K562 (cell line): ENCODE data around the gene HADHB. TPM values are rescaled to one million over a fixed set of nuclear protein-coding genes. Genes with fewer than 3 reads are reported as not detected.
A peak's percentile ranks its signal among the peaks of the same experiment; 100 is the strongest.

Experiments used
- ATAC-seq: fragments of 200-7000 bp; cut with Tn5 transposase; 3 replicates; pipeline ENCODE4 v1.9.1; 2020; ENCODE audit warnings: moderate library complexity
- BruUV-seq: library from RNA; stranded (reverse); fragments of 400-500 nt; replicated peaks from 2 replicates; lab custom pipeline; 2021; lab: Mats Ljungman, UMichigan
- CTCF ChIA-PET: fragments of 300-600 bp; formaldehyde crosslinking; extraction: SDS; loops from one replicate; lab custom pipeline; 2021; ENCODE audit warnings: low intra/inter-chr PET ratio; lab: Yijun Ruan, JAX
- POLR2A ChIA-PET: fragments of 300-600, 350-650 bp; sonication (Branson Sonifier 250); formaldehyde crosslinking; extraction: SDS; loops from one replicate; lab custom pipeline; 2021; ENCODE audit warnings: antibody characterized with exemption, inconsistent platforms; lab: Yijun Ruan, JAX
- DNase-seq, 4 experiments: peaks; one replicate each; pipeline versions ENCODE4 v3.0.0 to v3.0.0-alpha.2; 2011 to 2018; ENCODE audit warnings: low spot score in 3 of 4, mixed read lengths in 3 of 4; ENCODE audit errors: extremely low read depth in 1 of 4
- FAIRE-seq: peaks from 2 replicates; lab custom pipeline; 2011; peaks lifted over from hg19 to GRCh38; lab: Jason Lieb, UNC
- H2AFZ ChIP-seq: 2 replicates; pipeline ENCODE4 v1.6.0; 2011; ENCODE audit warnings: low read depth, low read length, control low read depth, inconsistent platforms
- H3K27ac ChIP-seq: fragments of 200-600 bp; 3 replicates; pipeline ENCODE4 v1.8.0; 2011; ENCODE audit warnings: low read depth, mild to moderate bottlenecking, control low read depth, inconsistent platforms, low read length, moderate library complexity, mixed read lengths; ENCODE audit errors: extremely low read depth
- H3K27me3 ChIP-seq, 2 experiments: fragments of 300-600 bp in 1 of 2; 2 replicates in 1 of 2; 3 replicates in 1 of 2; pipeline versions ENCODE4 v1.6.0 to v1.8.0; 2011; ENCODE audit warnings: inconsistent platforms in 2 of 2, low read length in 2 of 2, mild to moderate bottlenecking in 1 of 2, mixed read lengths in 1 of 2, moderate library complexity in 1 of 2; ENCODE audit not compliant: control insufficient read depth in 2 of 2, insufficient read depth in 2 of 2
- H3K36me3 ChIP-seq: fragments of 300-600 bp; 3 replicates; pipeline ENCODE4 v1.8.0; 2011; ENCODE audit warnings: mild to moderate bottlenecking, low read length, inconsistent platforms; ENCODE audit not compliant: control insufficient read depth, insufficient read depth
- H3K4me1 ChIP-seq, 2 experiments: fragments of 200-600 bp in 1 of 2; replicated peaks in 1 of 2; 2 replicates in 1 of 2; 3 replicates in 1 of 2; pipeline versions ENCODE4 v1.5.1 to v1.8.0; 2011; ENCODE audit warnings: inconsistent platforms in 2 of 2, low read length in 2 of 2, mild to moderate bottlenecking in 1 of 2, mixed read lengths in 1 of 2, moderate library complexity in 1 of 2; ENCODE audit not compliant: control insufficient read depth in 2 of 2, insufficient read depth in 2 of 2
- H3K4me2 ChIP-seq: 2 replicates; pipeline ENCODE4 v1.6.1; 2011; ENCODE audit warnings: low read length, control low read depth, inconsistent platforms, mixed read lengths; ENCODE audit not compliant: insufficient read depth
- H3K4me3 ChIP-seq: fragments of 200-600 bp; sonication (generic), shearing (Covaris generic); 2 replicates; pipeline ENCODE4 v1.5.1; 2016; ENCODE audit warnings: control low read depth, inconsistent platforms
- H3K79me2 ChIP-seq: fragments of 200-600 bp; 3 replicates; pipeline ENCODE4 v1.8.0; 2011; ENCODE audit warnings: low read length, inconsistent platforms; ENCODE audit not compliant: control insufficient read depth, insufficient read depth
- H3K9ac ChIP-seq, 2 experiments: 2 replicates each; pipeline versions ENCODE4 v1.6.0 to v1.6.1; 2011; ENCODE audit warnings: low read depth in 2 of 2, low read length in 2 of 2, control low read depth in 1 of 2, inconsistent platforms in 1 of 2, mild to moderate bottlenecking in 1 of 2, mixed read lengths in 1 of 2; ENCODE audit not compliant: insufficient read depth in 1 of 2
- H3K9me1 ChIP-seq: one replicate; pipeline ENCODE4 v1.6.0; 2011; ENCODE audit warnings: inconsistent platforms, mild to moderate bottlenecking, low read length, moderate library complexity; ENCODE audit not compliant: control insufficient read depth, insufficient read depth
- H3K9me3 ChIP-seq: replicated peaks from 2 replicates; pipeline ENCODE4 v1.5.1; 2011; ENCODE audit warnings: low read depth, low read length, inconsistent platforms; ENCODE audit not compliant: control insufficient read depth, insufficient read depth
- H4K20me1 ChIP-seq: replicated peaks from 2 replicates; pipeline ENCODE4 v1.6.1; 2011; ENCODE audit warnings: low read length, inconsistent platforms, mixed read lengths; ENCODE audit not compliant: control insufficient read depth, insufficient read depth
- ATF7 ChIP-seq: fragments of 450-650 bp; IDR thresholded peaks from 2 replicates; pipeline ENCODE4 v1.7.1; 2014; ENCODE audit warnings: mild to moderate bottlenecking, moderate library complexity
- CHD2 ChIP-seq: IDR thresholded peaks from 2 replicates; pipeline ENCODE4 v1.6.1; 2011; ENCODE audit warnings: low read depth, low read length
- ETV1 ChIP-seq: fragments of 450-650 bp; conservative IDR thresholded peaks from 2 replicates; pipeline ENCODE4 v1.6.1; 2016; ENCODE audit warnings: missing genetic modification characterization, control low read depth, low read depth, missing compliant biosample characterization
- GABPA ChIP-seq: fragments of 200-800 bp; sonication (Bioruptor generic); conservative IDR thresholded peaks from 2 replicates; pipeline ENCODE4 v1.6.1; 2016; ENCODE audit warnings: low read depth, missing genetic modification characterization, missing compliant biosample characterization
- GATA2 ChIP-seq: sonication (generic); formaldehyde crosslinking; IDR thresholded peaks from 2 replicates; pipeline ENCODE4 v1.4.0; 2020; ENCODE audit warnings: mild to moderate bottlenecking, missing genetic modification reagents
- HMGN3 ChIP-seq: IDR thresholded peaks from 2 replicates; pipeline ENCODE4 v1.6.1; 2011; ENCODE audit warnings: borderline replicate concordance, low read depth, mild to moderate bottlenecking, mixed read lengths, low read length; ENCODE audit not compliant: insufficient read length; ENCODE audit errors: extremely low read depth
- ILF3 ChIP-seq: fragments of 450-650 bp; IDR thresholded peaks from 2 replicates; pipeline ENCODE4 v1.6.1; 2018; ENCODE audit warnings: antibody characterized with exemption, mild to moderate bottlenecking, moderate library complexity, borderline replicate concordance
- NCOA2 ChIP-seq, 2 experiments: fragments of 450-650 bp; IDR thresholded peaks; 2 replicates each; pipeline ENCODE4 v1.6.1; 2018; ENCODE audit warnings: mild to moderate bottlenecking in 2 of 2, moderate library complexity in 1 of 2; ENCODE audit not compliant: partially characterized antibody in 2 of 2
- POLR2A ChIP-seq: fragments of 450-650 bp; conservative IDR thresholded peaks from 2 replicates; pipeline ENCODE4 v1.6.1; 2016
- POLR2H ChIP-seq: IDR thresholded peaks from 2 replicates; pipeline ENCODE4 v1.6.1; 2016; ENCODE audit warnings: missing genetic modification characterization, low read depth, mild to moderate bottlenecking, control low read depth, missing compliant biosample characterization, moderate library complexity
- STAT5B ChIP-seq: fragments of 250-450 bp; sonication (Bioruptor Pico); IDR thresholded peaks from 2 replicates; pipeline ENCODE4 v1.8.0; 2021; ENCODE audit warnings: mild to moderate bottlenecking, inconsistent platforms
- TCFL5 ChIP-seq: fragments of 250-450 bp; sonication (Bioruptor Pico); conservative IDR thresholded peaks from 2 replicates; pipeline ENCODE4 v1.6.1; 2021; ENCODE audit warnings: mild to moderate bottlenecking, moderate library complexity, matching md5 sums
- WGBS: fragments of 100-300 bp; shearing (Covaris generic); methylation state at CpG from one replicate; pipeline ENCODE4 v1.1.6; 2016; ENCODE audit warnings: low coverage, mixed read lengths; ENCODE audit not compliant: insufficient coverage; ENCODE audit errors: missing lambda C conversion rate; 5-methylcytosine and 5-hydroxymethylcytosine counted together
- in situ Hi-C: fragments of 300-500 bp; cut with MboI; formaldehyde crosslinking; loops from 4 replicates; pipeline ENCODE4 v1.15.0; 2018; ENCODE audit warnings: inconsistent platforms, mixed read lengths
- intact Hi-C: fragments of 100-400 bp; cut with micrococcal nuclease; formaldehyde crosslinking; loops from 2 replicates; pipeline ENCODE4 v1.14.2; 2022
- polyA plus RNA-seq, 8 experiments: library from polyadenylated mRNA; depleted of rRNA in 4 of 8; stranded (reverse) in 5 of 8; unstranded in 3 of 8; fragments of >200 nt; fragmentation: Nextera tagmentation in 2 of 8; fragmentation: Illumina TruSeq in 1 of 8; extraction: Ambion mirVana in 2 of 8; extraction: Trizol in 1 of 8; gene quantifications; 2 replicates each; pipeline versions ENCODE4 v1.2.1 to v1.2.3, GENCODE V29; 2011 to 2014; ENCODE audit warnings: inconsistent platforms in 1 of 8, missing spikeins in 1 of 8
- total RNA-seq, 7 experiments: library from RNA; depleted of rRNA in 6 of 7; stranded (reverse); fragments of >200 nt in 6 of 7; fragmentation: Illumina TruSeq in 2 of 7; extraction: Trizol in 2 of 7; gene quantifications; 2 replicates each; pipeline versions ENCODE4 v1.2.1 to v1.2.3, GENCODE V29; 2011 to 2021; ENCODE audit warnings: low replicate concordance in 1 of 7
- TF ChIP-seq, protein P1 (sequence below): sonication (generic); formaldehyde crosslinking; IDR thresholded peaks from 2 replicates; pipeline ENCODE4 v1.8.1; 2023; ENCODE audit warnings: mild to moderate bottlenecking, missing genetic modification reagents, moderate library complexity
- TF ChIP-seq, protein P2 (sequence below): fragments of 250-450 bp; sonication (Bioruptor Pico); IDR thresholded peaks from 2 replicates; pipeline ENCODE4 v1.5.0; 2021
- TF ChIP-seq, protein P3 (sequence below): fragments of 200-800 bp; sonication (Bioruptor generic); IDR thresholded peaks from 2 replicates; pipeline ENCODE4 v1.6.1; 2017; ENCODE audit warnings: missing genetic modification characterization, missing compliant biosample characterization
- TF ChIP-seq, protein P4 (sequence below), 2 experiments: fragments of 450-650 bp in 1 of 2; sonication (generic) in 1 of 2; formaldehyde crosslinking in 1 of 2; IDR thresholded peaks in 1 of 2; conservative IDR thresholded peaks in 1 of 2; 2 replicates each; pipeline versions ENCODE4 v1.6.1 to v1.8.1; 2016 to 2023; ENCODE audit warnings: mild to moderate bottlenecking in 2 of 2, moderate library complexity in 2 of 2, inconsistent platforms in 1 of 2, missing genetic modification reagents in 1 of 2

Gene HADHB
- total and polyA plus RNA-seq, 9 of the 15 experiments (the other 6 are each of a cell fraction or from before 2014, with no cell fraction given): 67.3 to 199 (median 100) TPM

DNA sequence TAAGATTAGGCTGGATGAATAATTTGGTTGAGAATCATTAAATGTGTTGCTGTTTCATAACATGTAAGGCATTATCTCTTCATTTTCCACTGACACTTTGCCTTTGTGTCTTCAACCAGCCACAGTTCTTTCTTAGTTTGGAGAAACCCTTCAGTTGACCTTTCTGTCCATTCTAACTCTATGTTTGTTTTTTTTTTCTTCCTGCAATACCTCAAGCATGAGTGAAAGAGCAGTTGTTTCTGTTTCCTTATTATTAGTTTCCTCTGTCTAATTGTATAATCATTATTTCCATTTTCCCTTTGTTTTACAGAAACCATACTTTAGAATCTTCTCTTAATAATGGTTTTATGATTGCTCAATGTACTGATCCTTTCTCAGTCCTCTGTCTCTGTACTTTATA is 25.6 kb downstream of the HADHB start (continued):
- TF ChIP-seq HMGN3 (no peak), CHD2 (no peak)

DNA sequence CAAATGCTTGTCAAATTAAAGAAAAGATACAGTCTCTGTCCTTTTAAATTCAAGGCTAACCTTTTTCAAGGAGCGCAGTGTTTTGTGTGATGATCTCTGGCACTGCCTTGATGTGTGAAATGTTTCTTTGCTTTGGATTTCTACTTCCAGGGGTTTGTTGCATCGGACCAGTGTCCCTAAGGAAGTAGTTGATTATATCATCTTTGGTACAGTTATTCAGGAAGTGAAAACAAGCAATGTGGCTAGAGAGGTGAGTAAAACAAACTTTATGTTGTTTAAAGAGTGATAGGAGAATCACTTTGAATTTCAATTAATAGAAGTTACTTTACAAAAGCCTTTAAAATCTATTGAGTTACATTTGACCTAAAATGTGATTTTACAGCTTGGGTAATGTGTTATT is 28.8 kb downstream of the HADHB start:
- BruUV-seq: no TSS peak
- Histone ChIP-seq H3K36me3 (peaks cover 46% of the 10 kb centered on the region), H3K27me3 (no peaks in the 10 kb centered on the region), H3K4me3 (no peak overlapping the region), H3K4me2 (no peak overlapping the region), H3K27ac (no peak overlapping the region), H2AFZ (no peak overlapping the region), H3K9me1 (no peaks in the 10 kb centered on the region), H3K4me1 (peaks cover 0 to 11% of the 10 kb centered on the region in 2 experiments; a peak in 1 of 5 replicates), H3K9me3 (no peaks in the 10 kb centered on the region), H3K79me2 (no peaks in the 10 kb centered on the region), H3K9ac (no peak overlapping the region), H4K20me1 (no peaks in the 10 kb centered on the region)
- FAIRE-seq (no peak), DNase-seq (no peak), ATAC-seq (peak; percentile 57)
- CTCF ChIA-PET: no interaction called here
- in situ Hi-C loops: no loop called here
- POLR2A ChIA-PET: interaction anchor here (1.0 to 1.3 kb wide), 2 partner anchors 15 to 27 kb away, joined by 3 to 5 read pairs; no protein-coding TSS in a partner anchor
- intact Hi-C loops: no loop called here
- 55% methylated on average over 2 of the region's 2 CpGs for WGBS
- 0 out of 2 replicates have a peak, but pooled peaks have one; percentile 25 for TF ChIP-seq POLR2H (tag)
- TF ChIP-seq ILF3: no peak
- no peak for TF ChIP-seq STAT5B
- TF ChIP-seq, protein P1, sequence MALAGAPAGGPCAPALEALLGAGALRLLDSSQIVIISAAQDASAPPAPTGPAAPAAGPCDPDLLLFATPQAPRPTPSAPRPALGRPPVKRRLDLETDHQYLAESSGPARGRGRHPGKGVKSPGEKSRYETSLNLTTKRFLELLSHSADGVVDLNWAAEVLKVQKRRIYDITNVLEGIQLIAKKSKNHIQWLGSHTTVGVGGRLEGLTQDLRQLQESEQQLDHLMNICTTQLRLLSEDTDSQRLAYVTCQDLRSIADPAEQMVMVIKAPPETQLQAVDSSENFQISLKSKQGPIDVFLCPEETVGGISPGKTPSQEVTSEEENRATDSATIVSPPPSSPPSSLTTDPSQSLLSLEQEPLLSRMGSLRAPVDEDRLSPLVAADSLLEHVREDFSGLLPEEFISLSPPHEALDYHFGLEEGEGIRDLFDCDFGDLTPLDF (CRISPR knock-in tag): no peak
- no peak for TF ChIP-seq ATF7
- TF ChIP-seq ETV1: peak; percentile 70
- TF ChIP-seq TCFL5: no peak
- TF ChIP-seq GABPA (tag): peak; percentile 38
- TF ChIP-seq, protein P2, sequence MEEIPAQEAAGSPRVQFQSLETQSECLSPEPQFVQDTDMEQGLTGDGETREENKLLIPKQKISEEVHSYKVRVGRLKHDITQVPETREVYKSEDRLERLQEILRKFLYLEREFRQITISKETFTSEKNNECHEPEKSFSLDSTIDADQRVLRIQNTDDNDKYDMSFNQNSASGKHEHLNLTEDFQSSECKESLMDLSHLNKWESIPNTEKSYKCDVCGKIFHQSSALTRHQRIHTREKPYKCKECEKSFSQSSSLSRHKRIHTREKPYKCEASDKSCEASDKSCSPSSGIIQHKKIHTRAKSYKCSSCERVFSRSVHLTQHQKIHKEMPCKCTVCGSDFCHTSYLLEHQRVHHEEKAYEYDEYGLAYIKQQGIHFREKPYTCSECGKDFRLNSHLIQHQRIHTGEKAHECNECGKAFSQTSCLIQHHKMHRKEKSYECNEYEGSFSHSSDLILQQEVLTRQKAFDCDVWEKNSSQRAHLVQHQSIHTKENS (CRISPR knock-in tag): no peak
- TF ChIP-seq NCOA2 (IDR thresholded peaks at IDR 0.05; ENCODE audit: partially characterized antibody in 2 of 2): no peak
- no peak for TF ChIP-seq POLR2A
- no peak for TF ChIP-seq GATA2
- TF ChIP-seq, protein P3, sequence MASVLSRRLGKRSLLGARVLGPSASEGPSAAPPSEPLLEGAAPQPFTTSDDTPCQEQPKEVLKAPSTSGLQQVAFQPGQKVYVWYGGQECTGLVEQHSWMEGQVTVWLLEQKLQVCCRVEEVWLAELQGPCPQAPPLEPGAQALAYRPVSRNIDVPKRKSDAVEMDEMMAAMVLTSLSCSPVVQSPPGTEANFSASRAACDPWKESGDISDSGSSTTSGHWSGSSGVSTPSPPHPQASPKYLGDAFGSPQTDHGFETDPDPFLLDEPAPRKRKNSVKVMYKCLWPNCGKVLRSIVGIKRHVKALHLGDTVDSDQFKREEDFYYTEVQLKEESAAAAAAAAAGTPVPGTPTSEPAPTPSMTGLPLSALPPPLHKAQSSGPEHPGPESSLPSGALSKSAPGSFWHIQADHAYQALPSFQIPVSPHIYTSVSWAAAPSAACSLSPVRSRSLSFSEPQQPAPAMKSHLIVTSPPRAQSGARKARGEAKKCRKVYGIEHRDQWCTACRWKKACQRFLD (CRISPR knock-in tag): no peak
- TF ChIP-seq, protein P4, sequence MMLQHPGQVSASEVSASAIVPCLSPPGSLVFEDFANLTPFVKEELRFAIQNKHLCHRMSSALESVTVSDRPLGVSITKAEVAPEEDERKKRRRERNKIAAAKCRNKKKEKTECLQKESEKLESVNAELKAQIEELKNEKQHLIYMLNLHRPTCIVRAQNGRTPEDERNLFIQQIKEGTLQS (IDR thresholded peaks at IDR 0.05): peak; percentile 39; the same call in 1 of the 2 replicates
- TF ChIP-seq, protein P4 (CRISPR knock-in tag; conservative IDR thresholded peaks at IDR 0.05): no peak
